KMS-11 (cell line): ENCODE results near the gene ZNF548.
A peak's percentile ranks its signal among the peaks of the same experiment; 100 is the strongest.

Source experiments
- H2AFZ ChIP-seq: fragments of 200-600 bp; sonication (generic); 2 replicates; pipeline ENCODE4 v1.6.1; 2016; ENCODE audit warnings: antibody characterized with exemption, mixed run types, low read depth
- H3K27ac ChIP-seq: fragments of 200-600 bp; sonication (generic); 2 replicates; pipeline ENCODE4 v1.6.1; 2016; ENCODE audit warnings: mild to moderate bottlenecking, mixed run types
- H3K27me3 ChIP-seq: fragments of 200-600 bp; sonication (generic); 2 replicates; pipeline ENCODE4 v1.6.1; 2017; ENCODE audit warnings: mild to moderate bottlenecking, low read depth, mixed run types, moderate library complexity; ENCODE audit not compliant: insufficient read depth
- H3K36me3 ChIP-seq: fragments of 200-600 bp; sonication (generic); 2 replicates; pipeline ENCODE4 v1.6.1; 2017; ENCODE audit warnings: mild to moderate bottlenecking, mixed run types; ENCODE audit not compliant: insufficient read depth
- H3K4me1 ChIP-seq: fragments of 200-600 bp; sonication (generic); 2 replicates; pipeline ENCODE4 v1.6.1; 2016; ENCODE audit warnings: mild to moderate bottlenecking, low read depth, mixed run types; ENCODE audit not compliant: poor library complexity, severe bottlenecking
- H3K4me2 ChIP-seq: fragments of 200-600 bp; sonication (generic); 2 replicates; pipeline ENCODE4 v1.7.0; 2016; ENCODE audit warnings: mild to moderate bottlenecking, mixed run types
- H3K4me3 ChIP-seq: fragments of 200-600 bp; sonication (generic); IDR thresholded peaks from 2 replicates; pipeline ENCODE4 v1.6.1; 2017; ENCODE audit warnings: low read depth, low read length, mixed read lengths; ENCODE audit not compliant: insufficient read depth
- H3K79me2 ChIP-seq: fragments of 200-600 bp; sonication (generic); 2 replicates; pipeline ENCODE4 v1.6.1; 2016; ENCODE audit warnings: low read depth, mixed run types; ENCODE audit not compliant: insufficient read depth
- H3K9ac ChIP-seq: fragments of 200-600 bp; sonication (generic); 2 replicates; pipeline ENCODE4 v1.6.1; 2016; ENCODE audit warnings: mild to moderate bottlenecking, mixed run types
- H4K20me1 ChIP-seq: fragments of 200-600 bp; sonication (generic); 2 replicates; pipeline ENCODE4 v1.6.1; 2016; ENCODE audit warnings: mild to moderate bottlenecking, mixed run types; ENCODE audit not compliant: insufficient read depth
- TF ChIP-seq, protein P1 (sequence below): fragments of 200-600 bp; sonication (generic); conservative IDR thresholded peaks from 2 replicates; pipeline ENCODE4 v1.6.1; 2017; ENCODE audit warnings: low read depth, mild to moderate bottlenecking, antibody characterized with exemption, low read length, moderate library complexity, mixed read lengths

Gene ZNF548

DNA sequence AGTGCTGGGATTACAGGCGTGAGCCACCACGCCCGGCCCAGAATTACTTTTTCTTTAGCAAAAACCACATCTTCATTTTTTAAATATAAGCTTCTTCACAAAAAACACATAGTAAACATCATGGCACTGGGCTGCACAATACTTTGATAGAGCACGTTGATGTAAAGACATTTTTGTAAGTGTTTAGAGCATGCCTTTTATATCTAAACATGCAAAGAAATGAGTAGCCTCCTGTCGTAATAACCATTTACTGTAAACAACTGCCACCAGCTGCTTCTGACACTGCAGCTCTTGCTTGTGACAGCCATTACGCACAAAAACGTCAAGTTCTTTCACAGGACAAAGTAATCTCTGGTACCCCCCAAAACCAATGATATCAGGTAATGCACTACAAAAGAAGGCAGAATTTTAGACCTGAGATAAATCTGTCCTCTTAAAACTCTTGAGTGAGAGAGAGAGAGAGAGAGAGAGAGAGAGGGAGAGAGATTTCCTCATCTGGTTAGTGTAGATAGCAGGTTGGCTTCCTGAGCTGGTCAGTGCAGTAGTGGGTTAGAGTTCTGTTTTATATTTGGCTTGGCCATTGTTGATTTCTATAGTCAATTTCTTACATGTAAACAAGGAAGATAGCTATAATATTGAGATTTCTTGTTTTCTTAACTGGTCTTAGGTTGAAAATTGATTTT is 6.7 kb upstream of the ZNF548 start:
- TF ChIP-seq, protein P1, sequence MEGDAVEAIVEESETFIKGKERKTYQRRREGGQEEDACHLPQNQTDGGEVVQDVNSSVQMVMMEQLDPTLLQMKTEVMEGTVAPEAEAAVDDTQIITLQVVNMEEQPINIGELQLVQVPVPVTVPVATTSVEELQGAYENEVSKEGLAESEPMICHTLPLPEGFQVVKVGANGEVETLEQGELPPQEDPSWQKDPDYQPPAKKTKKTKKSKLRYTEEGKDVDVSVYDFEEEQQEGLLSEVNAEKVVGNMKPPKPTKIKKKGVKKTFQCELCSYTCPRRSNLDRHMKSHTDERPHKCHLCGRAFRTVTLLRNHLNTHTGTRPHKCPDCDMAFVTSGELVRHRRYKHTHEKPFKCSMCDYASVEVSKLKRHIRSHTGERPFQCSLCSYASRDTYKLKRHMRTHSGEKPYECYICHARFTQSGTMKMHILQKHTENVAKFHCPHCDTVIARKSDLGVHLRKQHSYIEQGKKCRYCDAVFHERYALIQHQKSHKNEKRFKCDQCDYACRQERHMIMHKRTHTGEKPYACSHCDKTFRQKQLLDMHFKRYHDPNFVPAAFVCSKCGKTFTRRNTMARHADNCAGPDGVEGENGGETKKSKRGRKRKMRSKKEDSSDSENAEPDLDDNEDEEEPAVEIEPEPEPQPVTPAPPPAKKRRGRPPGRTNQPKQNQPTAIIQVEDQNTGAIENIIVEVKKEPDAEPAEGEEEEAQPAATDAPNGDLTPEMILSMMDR = no peak
- Histone ChIP-seq H3K27me3 (no peaks in the 10 kb centered on the region), H3K4me1 (no peaks in the 10 kb centered on the region), H3K79me2 (no peaks in the 10 kb centered on the region), H3K9ac (no peak overlapping the region), H3K4me3 (no peak overlapping the region), H3K36me3 (no peaks in the 10 kb centered on the region), H4K20me1 (no peaks in the 10 kb centered on the region), H3K27ac (no peak overlapping the region), H2AFZ (no peak overlapping the region), H3K4me2 (no peak overlapping the region)

DNA sequence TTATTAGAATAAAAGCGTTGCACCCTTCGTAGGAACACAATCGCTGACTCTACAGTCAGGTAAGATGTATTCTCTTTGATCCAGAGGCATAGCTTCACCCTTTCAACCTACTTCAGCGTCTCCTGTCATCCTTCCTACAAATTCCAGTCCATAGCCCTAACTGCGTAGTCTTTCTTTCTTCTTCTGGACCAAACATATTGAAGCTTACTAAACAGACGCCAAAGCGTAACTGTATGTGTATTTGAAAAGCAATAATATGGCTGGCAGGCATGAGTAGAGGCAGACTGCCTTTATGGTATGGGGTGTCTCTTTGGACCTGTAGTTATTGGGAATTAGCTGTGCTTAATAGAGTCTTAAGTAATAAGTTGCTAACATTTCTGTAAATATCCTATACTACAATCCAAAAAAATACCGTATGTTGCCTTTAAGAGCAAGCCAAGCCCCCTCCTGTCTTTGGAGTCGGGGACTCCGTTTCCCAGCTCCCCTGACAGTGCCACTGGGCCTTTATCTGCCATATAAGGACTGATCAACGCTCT is 392 bp upstream of the ZNF548 start:
- Histone ChIP-seq H3K4me3 (no peak overlapping the region), H3K4me2 (peak overlapping the region; percentile 67), H3K9ac (no peak overlapping the region), H3K4me1 (peaks cover 3% of the 10 kb centered on the region), H3K27me3 (no peaks in the 10 kb centered on the region), H4K20me1 (no peaks in the 10 kb centered on the region), H3K79me2 (peaks cover 10% of the 10 kb centered on the region; the same call in 1 of the 2 replicates), H3K36me3 (no peaks in the 10 kb centered on the region), H2AFZ (peak overlapping the region; percentile 89), H3K27ac (no peak overlapping the region)
- TF ChIP-seq, protein P1 = no peak

DNA sequence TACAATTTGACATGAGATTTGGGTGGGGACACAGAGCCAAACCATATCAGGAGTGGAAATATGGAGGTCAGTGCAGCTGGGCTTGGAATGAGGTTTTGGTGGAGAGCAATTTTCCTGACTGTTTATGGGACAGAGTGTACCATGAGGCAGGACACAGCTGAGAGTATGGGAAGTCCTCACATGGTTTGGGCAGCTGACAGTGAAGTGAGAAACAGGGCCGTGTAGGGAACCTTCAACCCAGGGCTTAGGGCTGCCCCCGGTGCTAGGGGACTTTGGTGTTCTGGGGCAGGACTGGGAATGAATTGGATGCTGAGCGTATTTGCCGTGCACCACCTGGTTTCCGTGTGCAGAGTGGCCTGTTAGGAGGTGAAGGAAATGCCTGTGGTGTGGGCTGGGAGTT is 6.1 kb downstream of the ZNF548 start:
- TF ChIP-seq, protein P1 = no peak
- no peak overlapping the region for H3K4me3 ChIP-seq
- no peak overlapping the region for H2AFZ ChIP-seq
- H3K27me3 ChIP-seq = no peaks in the 10 kb centered on the region
- no peak overlapping the region for H3K4me2 ChIP-seq
- H3K36me3 ChIP-seq = no peaks in the 10 kb centered on the region
- H3K79me2 ChIP-seq = 0 out of 2 replicates have a peak, but pooled peaks cover 6% of the 10 kb centered on the region
- H3K27ac ChIP-seq = no peak overlapping the region
- no peak overlapping the region for H3K9ac ChIP-seq
- no peaks in the 10 kb centered on the region for H4K20me1 ChIP-seq
- no peaks in the 10 kb centered on the region for H3K4me1 ChIP-seq

DNA sequence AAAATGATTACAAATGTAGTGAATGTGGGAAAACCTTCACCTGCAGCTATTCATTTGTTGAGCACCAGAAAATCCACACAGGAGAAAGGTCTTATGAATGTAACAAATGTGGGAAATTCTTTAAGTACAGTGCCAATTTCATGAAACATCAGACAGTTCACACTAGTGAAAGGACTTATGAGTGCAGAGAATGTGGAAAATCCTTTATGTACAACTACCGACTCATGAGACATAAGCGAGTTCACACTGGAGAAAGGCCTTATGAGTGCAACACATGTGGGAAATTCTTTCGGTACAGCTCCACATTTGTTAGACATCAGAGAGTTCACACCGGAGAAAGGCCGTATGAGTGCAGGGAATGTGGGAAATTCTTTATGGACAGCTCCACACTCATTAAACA is 9.2 kb downstream of the ZNF548 start:
- H4K20me1 ChIP-seq = no peaks in the 10 kb centered on the region
- H3K36me3 ChIP-seq = no peaks in the 10 kb centered on the region
- no peaks in the 10 kb centered on the region for H3K4me1 ChIP-seq
- H2AFZ ChIP-seq = no peak overlapping the region
- no peaks in the 10 kb centered on the region for H3K27me3 ChIP-seq
- H3K27ac ChIP-seq = no peak overlapping the region
- TF ChIP-seq, protein P1 = no peak
- H3K4me3 ChIP-seq = no peak overlapping the region
- H3K4me2 ChIP-seq = no peak overlapping the region
- H3K79me2 ChIP-seq = no peaks in the 10 kb centered on the region
- no peak overlapping the region for H3K9ac ChIP-seq
